GM23338 (cell line): Measurements from ENCODE around the gene RAMP3. TPM values are rescaled to one million over a fixed set of nuclear protein-coding genes. Genes with fewer than 3 reads are reported as not detected.

Source experiments
- ATAC-seq: fragments of 200-7000 bp; cut with Tn5 transposase; 3 replicates; pipeline ENCODE4 v1.9.1; 2020
- DNase-seq: peaks from one replicate; pipeline ENCODE4 v3.0.0-alpha.2; 2015; ENCODE audit warnings: low spot score
- H2AFZ ChIP-seq: fragments of 200-600 bp; sonication (generic); 2 replicates; pipeline ENCODE4 v1.8.0; 2016; ENCODE audit warnings: antibody characterized with exemption, mild to moderate bottlenecking, moderate library complexity
- H3F3A ChIP-seq: fragments of 200-600 bp; sonication (generic); replicated peaks from 2 replicates; pipeline ENCODE4 v1.8.0; 2017; ENCODE audit warnings: antibody characterized with exemption, mixed run types, low read depth
- H3K27ac ChIP-seq: fragments of 200-600 bp; sonication (generic); 2 replicates; pipeline ENCODE4 v1.6.1; 2016; ENCODE audit warnings: low read depth
- H3K27me3 ChIP-seq: fragments of 200-600 bp; sonication (generic); 2 replicates; pipeline ENCODE4 v1.8.0; 2016; ENCODE audit warnings: mild to moderate bottlenecking, mixed run types, moderate library complexity; ENCODE audit not compliant: insufficient read depth
- H3K36me3 ChIP-seq: fragments of 200-600 bp; sonication (generic); 2 replicates; pipeline ENCODE4 v1.8.0; 2016; ENCODE audit warnings: mild to moderate bottlenecking; ENCODE audit not compliant: insufficient read depth
- H3K4me1 ChIP-seq: fragments of 200-600 bp; sonication (generic); 2 replicates; pipeline ENCODE4 v1.8.0; 2016; ENCODE audit warnings: mild to moderate bottlenecking, moderate library complexity; ENCODE audit not compliant: insufficient read depth
- H3K4me2 ChIP-seq: fragments of 200-600 bp; sonication (generic); 2 replicates; pipeline ENCODE4 v1.7.1; 2017; ENCODE audit warnings: mixed run types
- H3K4me3 ChIP-seq: fragments of 200-600 bp; sonication (generic); 2 replicates; pipeline ENCODE4 v1.6.1; 2016; ENCODE audit warnings: mixed run types
- H3K79me2 ChIP-seq: fragments of 200-600 bp; sonication (generic); replicated peaks from 2 replicates; pipeline ENCODE4 v1.8.0; 2017; ENCODE audit warnings: mild to moderate bottlenecking; ENCODE audit not compliant: insufficient read depth
- H3K9me2 ChIP-seq: fragments of 200-600 bp; sonication (generic); 2 replicates; pipeline ENCODE4 v1.8.0; 2017; ENCODE audit not compliant: insufficient read depth
- H4K20me1 ChIP-seq: fragments of 200-600 bp; sonication (generic); replicated peaks from 2 replicates; pipeline ENCODE4 v1.8.0; 2017; ENCODE audit warnings: mild to moderate bottlenecking; ENCODE audit not compliant: insufficient read depth
- H3K27ac Mint-ChIP-seq: 2 replicates; pipeline ENCODE4 v1.8.0; 2020; ENCODE audit warnings: inconsistent platforms, mild to moderate bottlenecking, moderate library complexity, mixed read lengths
- H3K27me3 Mint-ChIP-seq: 3 replicates; pipeline ENCODE4 v1.8.0; 2022; ENCODE audit warnings: low read depth, mild to moderate bottlenecking, moderate library complexity, mixed read lengths, inconsistent platforms; ENCODE audit not compliant: insufficient read depth, poor library complexity
- H3K36me3 Mint-ChIP-seq: 3 replicates; pipeline ENCODE4 v1.8.0; 2021; ENCODE audit warnings: low read depth, mild to moderate bottlenecking, inconsistent platforms, moderate library complexity, mixed read lengths
- H3K4me1 Mint-ChIP-seq: 3 replicates; pipeline ENCODE4 v1.8.0; 2020; ENCODE audit warnings: mild to moderate bottlenecking, inconsistent platforms, mixed read lengths
- H3K4me3 Mint-ChIP-seq: 3 replicates; pipeline ENCODE4 v1.8.0; 2021; ENCODE audit warnings: moderate library complexity, mild to moderate bottlenecking, inconsistent platforms, mixed read lengths
- H3K9me3 Mint-ChIP-seq: 3 replicates; pipeline ENCODE4 v1.8.0; 2020; ENCODE audit warnings: moderate library complexity, mild to moderate bottlenecking, inconsistent platforms, mixed read lengths
- ETS1 ChIP-seq: IDR thresholded peaks from 2 replicates; pipeline ENCODE4 v1.6.1; 2016; ENCODE audit warnings: antibody characterized with exemption
- JUNB ChIP-seq: IDR thresholded peaks from one replicate; pipeline ENCODE4 v1.6.1; 2016; ENCODE audit warnings: antibody characterized with exemption; ENCODE audit not compliant: unreplicated experiment
- POLR2AphosphoS5 ChIP-seq: IDR thresholded peaks from 2 replicates; pipeline ENCODE4 v1.6.1; 2016; ENCODE audit warnings: antibody characterized with exemption, low read depth
- STAT1 ChIP-seq: IDR thresholded peaks from one replicate; pipeline ENCODE4 v1.6.1; 2016; ENCODE audit warnings: antibody characterized with exemption; ENCODE audit not compliant: unreplicated experiment
- ZNF114 ChIP-seq: fragments of 250-450 bp; sonication (Bioruptor Pico); IDR thresholded peaks from 2 replicates; pipeline ENCODE4 v1.5.0; 2020; ENCODE audit warnings: mild to moderate bottlenecking, moderate library complexity
- ZNF462 ChIP-seq: fragments of 250-450 bp; sonication (Bioruptor Pico); IDR thresholded peaks from 2 replicates; pipeline ENCODE4 v1.5.0; 2020; ENCODE audit warnings: mild to moderate bottlenecking, moderate library complexity
- polyA plus RNA-seq: library from polyadenylated mRNA; unstranded; fragments of >200 nt; fragmentation: Nextera tagmentation; extraction: Ambion mirVana; gene quantifications from 2 replicates; pipeline ENCODE4 v1.2.1, GENCODE V29; 2016
- total RNA-seq: library from RNA; depleted of rRNA; stranded (reverse); fragments of >200 nt; shearing (Covaris generic); gene quantifications from 2 replicates; pipeline ENCODE4 v1.2.3, GENCODE V29; 2014

The RAMP3 gene
- total and polyA plus RNA-seq, 2 experiments from 2014 or later = 1.1 to 4.6 TPM

GRCh38 chr7:45192621-45193041 is 35.0 kb downstream of the RAMP3 start (continued):
- no peak for TF ChIP-seq ZNF462 (CRISPR knock-in tag)
- TF ChIP-seq ZNF114 (CRISPR knock-in tag) = no peak
- no peak for TF ChIP-seq STAT1
- no peak for TF ChIP-seq JUNB

GRCh38 chr7:45193828-45194227 is 36.2 kb downstream of the RAMP3 start:
- H3K27me3 ChIP-seq = no peaks in the 10 kb centered on the region
- H3K9me2 ChIP-seq = 0 out of 2 replicates have a peak, but pooled peaks cover 2% of the 10 kb centered on the region
- ATAC-seq = no peak
- no peaks in the 10 kb centered on the region for H3K36me3 ChIP-seq
- H3F3A ChIP-seq = no peaks in the 10 kb centered on the region
- H3K27ac ChIP-seq = no peak overlapping the region
- H3K4me1 Mint-ChIP-seq = no peaks in the 10 kb centered on the region
- no peaks in the 10 kb centered on the region for H3K79me2 ChIP-seq
- no peak overlapping the region for H3K4me2 ChIP-seq
- TF ChIP-seq ETS1 = no peak
- no peak for TF ChIP-seq STAT1
- no peak for TF ChIP-seq POLR2AphosphoS5
- no peak overlapping the region for H3K4me3 Mint-ChIP-seq
- H3K27ac Mint-ChIP-seq = no peak overlapping the region
- DNase-seq = no peak
- no peaks in the 10 kb centered on the region for H4K20me1 ChIP-seq
- no peaks in the 10 kb centered on the region for H3K27me3 Mint-ChIP-seq
- no peaks in the 10 kb centered on the region for H3K9me3 Mint-ChIP-seq
- H3K36me3 Mint-ChIP-seq = no peaks in the 10 kb centered on the region
- H3K4me1 ChIP-seq = no peaks in the 10 kb centered on the region
- H2AFZ ChIP-seq = no peak overlapping the region
- no peak overlapping the region for H3K4me3 ChIP-seq
